Suprapubic skin (tissue), 4 donors: ENCODE measurements around the gene MEIOSIN. TPM values are rescaled to one million over a fixed set of nuclear protein-coding genes. Genes with fewer than 3 reads are reported as not detected.

ENCODE experiments used
- DNase-seq, 2 donors: peaks; one replicate each; pipeline ENCODE4 v3.0.0-alpha.2; 2019; ENCODE audit warnings: low spot score in 2 of 2
- H3K27ac ChIP-seq: fragments of 200-600 bp; sonication (generic); one replicate; pipeline ENCODE4 v1.5.1; 2019
- H3K27me3 ChIP-seq: fragments of 200-600 bp; sonication (generic); one replicate; pipeline ENCODE4 v1.5.1; 2019
- H3K36me3 ChIP-seq: fragments of 200-600 bp; sonication (generic); one replicate; pipeline ENCODE4 v1.5.1; 2019
- H3K4me1 ChIP-seq: fragments of 200-600 bp; sonication (generic); one replicate; pipeline ENCODE4 v1.5.1; 2019
- H3K4me3 ChIP-seq: fragments of 200-600 bp; sonication (generic); one replicate; pipeline ENCODE4 v1.5.1; 2019; ENCODE audit warnings: mild to moderate bottlenecking
- H3K9me3 ChIP-seq: fragments of 200-600 bp; sonication (generic); one replicate; pipeline ENCODE4 v1.5.1; 2019
- EP300 ChIP-seq: sonication (generic); formaldehyde crosslinking; IDR thresholded peaks from one replicate; pipeline ENCODE4 v1.6.1; 2017; ENCODE audit warnings: antibody characterized with exemption
- POLR2A ChIP-seq, 2 donors: fragments of 450-650 bp; IDR thresholded peaks; one replicate each; pipeline ENCODE4 v1.6.1; 2017; ENCODE audit warnings: antibody characterized with exemption in 2 of 2, mild to moderate bottlenecking in 2 of 2, moderate library complexity in 2 of 2
- POLR2AphosphoS5 ChIP-seq, 3 donors: sonication (generic); formaldehyde crosslinking; IDR thresholded peaks; one replicate each; pipeline ENCODE4 v1.6.1; 2017; ENCODE audit warnings: antibody characterized with exemption in 3 of 3
- WGBS: methylation state at CpG from one replicate; pipeline ENCODE4 v1.1.5; 2018; 5-methylcytosine and 5-hydroxymethylcytosine counted together
- total RNA-seq, 4 donors: library from RNA; depleted of rRNA; stranded (reverse); fragments of >200 nt; gene quantifications; one replicate each; pipeline ENCODE4 v1.1.0, GENCODE V29; 2016
- TF ChIP-seq, protein P1 (sequence below), 2 donors: fragments of 200-600 bp in 1 of 2; fragments of 450-650 bp in 1 of 2; sonication (generic) in 1 of 2; IDR thresholded peaks; one replicate each; pipeline ENCODE4 v1.5.1; 2016 to 2019; ENCODE audit warnings: antibody characterized with exemption in 2 of 2, mild to moderate bottlenecking in 1 of 2, moderate library complexity in 1 of 2

The MEIOSIN gene
- total RNA-seq, 4 donors from 2014 or later: not detected

DNA sequence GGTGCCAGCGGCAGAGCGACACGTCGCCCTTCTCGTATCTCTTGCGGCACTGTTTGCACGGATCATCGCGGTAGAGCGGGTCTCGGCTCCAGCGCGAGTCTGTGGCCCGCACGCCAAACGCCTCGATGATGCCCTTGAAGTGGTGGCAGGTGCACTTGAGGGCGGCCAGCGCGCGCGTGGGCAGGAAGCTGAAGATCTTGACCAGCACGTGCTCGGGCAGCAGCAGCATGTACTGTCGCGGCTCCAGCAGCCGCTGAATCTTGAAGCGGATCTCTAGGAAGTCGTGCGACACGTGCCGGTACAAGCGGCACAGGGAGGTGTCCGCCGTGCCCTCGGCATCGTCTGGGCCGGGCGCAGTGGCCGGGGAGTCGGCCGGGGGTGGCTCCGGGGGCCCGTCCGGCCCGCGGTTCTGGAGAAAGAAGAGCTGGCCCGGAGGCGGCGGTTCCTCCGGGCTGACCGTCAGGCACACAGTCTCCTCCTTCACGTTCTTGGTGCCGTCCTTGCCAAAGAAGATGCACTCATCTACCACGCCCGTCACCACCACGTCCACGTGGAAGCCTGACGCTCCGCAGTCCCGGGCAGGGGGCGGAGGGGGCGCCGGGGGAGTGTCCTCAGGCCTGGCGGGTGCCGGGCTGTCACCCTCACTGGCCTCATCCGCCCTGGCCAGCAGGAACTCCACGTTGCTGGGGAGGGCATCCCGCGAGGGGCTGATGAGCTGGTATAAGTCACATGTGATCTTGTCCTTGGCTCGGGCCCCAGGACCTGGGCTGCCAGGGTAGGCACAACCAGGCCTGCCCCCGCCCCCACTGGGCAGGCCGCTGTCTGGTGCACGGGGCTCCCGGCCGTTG is 21.2 kb upstream of the MEIOSIN start:
- H3K27me3 ChIP-seq: no peaks in the 10 kb centered on the region
- H3K36me3 ChIP-seq: peaks cover 20% of the 10 kb centered on the region
- H3K27ac ChIP-seq: no peak overlapping the region
- DNase-seq: no peak
- TF ChIP-seq POLR2A (IDR thresholded peaks at IDR 0.05) (no peak), EP300 (no peak), POLR2AphosphoS5 (IDR thresholded peaks at IDR 0.05) (no peak)
- TF ChIP-seq, protein P1, sequence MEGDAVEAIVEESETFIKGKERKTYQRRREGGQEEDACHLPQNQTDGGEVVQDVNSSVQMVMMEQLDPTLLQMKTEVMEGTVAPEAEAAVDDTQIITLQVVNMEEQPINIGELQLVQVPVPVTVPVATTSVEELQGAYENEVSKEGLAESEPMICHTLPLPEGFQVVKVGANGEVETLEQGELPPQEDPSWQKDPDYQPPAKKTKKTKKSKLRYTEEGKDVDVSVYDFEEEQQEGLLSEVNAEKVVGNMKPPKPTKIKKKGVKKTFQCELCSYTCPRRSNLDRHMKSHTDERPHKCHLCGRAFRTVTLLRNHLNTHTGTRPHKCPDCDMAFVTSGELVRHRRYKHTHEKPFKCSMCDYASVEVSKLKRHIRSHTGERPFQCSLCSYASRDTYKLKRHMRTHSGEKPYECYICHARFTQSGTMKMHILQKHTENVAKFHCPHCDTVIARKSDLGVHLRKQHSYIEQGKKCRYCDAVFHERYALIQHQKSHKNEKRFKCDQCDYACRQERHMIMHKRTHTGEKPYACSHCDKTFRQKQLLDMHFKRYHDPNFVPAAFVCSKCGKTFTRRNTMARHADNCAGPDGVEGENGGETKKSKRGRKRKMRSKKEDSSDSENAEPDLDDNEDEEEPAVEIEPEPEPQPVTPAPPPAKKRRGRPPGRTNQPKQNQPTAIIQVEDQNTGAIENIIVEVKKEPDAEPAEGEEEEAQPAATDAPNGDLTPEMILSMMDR (IDR thresholded peaks at IDR 0.05): no peak
- H3K4me1 ChIP-seq: peaks cover 9% of the 10 kb centered on the region
- 87% methylated on average over 22 of the region's 76 CpGs for whole genome bisulfite sequencing
- no peaks in the 10 kb centered on the region for H3K9me3 ChIP-seq
- no peak overlapping the region for H3K4me3 ChIP-seq

DNA sequence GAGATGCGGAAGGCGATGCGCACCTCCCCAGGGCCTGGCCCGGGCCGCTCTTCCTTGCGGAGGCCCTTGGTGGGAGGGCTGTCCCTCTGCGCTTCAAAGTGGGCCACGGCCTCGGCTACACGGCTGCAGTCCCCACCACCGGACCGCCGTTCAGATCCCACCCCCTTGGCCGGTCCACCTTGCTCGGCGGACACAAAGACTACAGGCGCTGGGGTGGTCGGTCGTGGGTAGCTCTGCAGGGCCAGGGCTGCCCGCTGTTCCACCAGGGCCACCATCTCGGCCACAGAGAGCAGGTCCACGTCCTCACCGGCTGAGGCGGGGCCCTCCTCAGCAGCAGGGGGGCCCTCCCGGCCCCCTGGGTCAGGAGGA is 20.6 kb upstream of the MEIOSIN start:
- 80% methylated on average over 2 of the region's 25 CpGs for WGBS
- H3K4me1 ChIP-seq: peaks cover 10% of the 10 kb centered on the region
- H3K27ac ChIP-seq: no peak overlapping the region

DNA sequence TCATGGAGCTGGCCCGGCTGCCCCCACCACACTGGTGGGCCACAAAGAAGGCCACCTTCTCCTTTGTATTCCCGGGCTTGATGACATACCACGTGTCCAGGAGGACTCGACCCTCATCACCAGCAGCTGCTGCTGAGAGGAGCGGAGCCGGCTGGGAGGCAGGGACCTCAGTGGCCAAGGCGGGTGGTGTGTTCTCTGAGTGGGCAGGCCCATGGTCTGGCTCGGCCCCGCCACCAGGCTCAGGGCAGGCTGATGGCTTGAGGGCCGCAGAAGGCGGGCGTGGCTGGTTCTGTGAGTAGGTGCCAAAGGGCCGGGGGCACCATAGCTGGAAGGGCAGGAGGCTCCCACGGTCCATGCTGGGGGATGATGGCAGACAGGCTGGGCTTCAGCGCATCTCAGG is 20.1 kb upstream of the MEIOSIN start:
- Histone ChIP-seq H3K27ac (no peak overlapping the region), H3K27me3 (no peaks in the 10 kb centered on the region), H3K9me3 (no peaks in the 10 kb centered on the region), H3K4me3 (no peak overlapping the region), H3K4me1 (peaks cover 15% of the 10 kb centered on the region), H3K36me3 (peaks cover 20% of the 10 kb centered on the region)
- TF ChIP-seq, protein P1 (IDR thresholded peaks at IDR 0.05): no peak
- TF ChIP-seq POLR2A (IDR thresholded peaks at IDR 0.05) (no peak), EP300 (no peak), POLR2AphosphoS5 (IDR thresholded peaks at IDR 0.05) (no peak)
- no peak for DNase-seq
- 75% methylated on average over 6 of the region's 15 CpGs for WGBS

More for the DNA sequence above, 20.6 kb upstream of the MEIOSIN start:
- no peak for TF ChIP-seq EP300
- no peak for TF ChIP-seq POLR2AphosphoS5 (IDR thresholded peaks at IDR 0.05)
- TF ChIP-seq, protein P1 (IDR thresholded peaks at IDR 0.05): no peak
- no peak for TF ChIP-seq POLR2A (IDR thresholded peaks at IDR 0.05)
- peaks cover 20% of the 10 kb centered on the region for H3K36me3 ChIP-seq
- no peaks in the 10 kb centered on the region for H3K27me3 ChIP-seq
- no peak overlapping the region for H3K4me3 ChIP-seq
- DNase-seq: no peak
- no peaks in the 10 kb centered on the region for H3K9me3 ChIP-seq

DNA sequence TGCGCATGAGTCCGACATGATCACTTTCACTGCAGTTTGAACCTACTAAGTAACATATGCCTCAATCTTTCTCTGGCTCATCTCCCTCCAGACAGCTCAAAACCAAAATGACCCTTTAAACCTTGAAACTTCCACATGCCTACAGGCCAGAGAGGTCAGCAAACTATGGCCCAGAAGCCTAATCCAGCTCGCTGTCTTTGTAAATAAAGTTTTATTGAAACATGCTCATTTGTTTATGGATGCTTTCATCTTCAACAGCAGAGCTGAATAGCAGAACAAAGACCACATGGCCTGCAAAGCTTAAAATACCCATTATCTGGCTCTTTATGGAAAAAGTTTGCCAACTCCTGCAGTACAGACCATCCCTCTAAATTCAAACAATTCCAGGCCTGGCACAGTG is 18.1 kb upstream of the MEIOSIN start:
- no peaks in the 10 kb centered on the region for H3K27me3 ChIP-seq
- H3K4me1 ChIP-seq: peaks cover 19% of the 10 kb centered on the region
- peaks cover 20% of the 10 kb centered on the region for H3K36me3 ChIP-seq
- no peak for TF ChIP-seq POLR2AphosphoS5 (IDR thresholded peaks at IDR 0.05)
- no peak for TF ChIP-seq EP300
- TF ChIP-seq, protein P1 (IDR thresholded peaks at IDR 0.05): no peak
- TF ChIP-seq POLR2A (IDR thresholded peaks at IDR 0.05): no peak
- no peak overlapping the region for H3K27ac ChIP-seq
- DNase-seq: no peak
- no peak overlapping the region for H3K4me3 ChIP-seq
- no peaks in the 10 kb centered on the region for H3K9me3 ChIP-seq
- WGBS: 97% methylated on average over 3 of the region's 3 CpGs

DNA sequence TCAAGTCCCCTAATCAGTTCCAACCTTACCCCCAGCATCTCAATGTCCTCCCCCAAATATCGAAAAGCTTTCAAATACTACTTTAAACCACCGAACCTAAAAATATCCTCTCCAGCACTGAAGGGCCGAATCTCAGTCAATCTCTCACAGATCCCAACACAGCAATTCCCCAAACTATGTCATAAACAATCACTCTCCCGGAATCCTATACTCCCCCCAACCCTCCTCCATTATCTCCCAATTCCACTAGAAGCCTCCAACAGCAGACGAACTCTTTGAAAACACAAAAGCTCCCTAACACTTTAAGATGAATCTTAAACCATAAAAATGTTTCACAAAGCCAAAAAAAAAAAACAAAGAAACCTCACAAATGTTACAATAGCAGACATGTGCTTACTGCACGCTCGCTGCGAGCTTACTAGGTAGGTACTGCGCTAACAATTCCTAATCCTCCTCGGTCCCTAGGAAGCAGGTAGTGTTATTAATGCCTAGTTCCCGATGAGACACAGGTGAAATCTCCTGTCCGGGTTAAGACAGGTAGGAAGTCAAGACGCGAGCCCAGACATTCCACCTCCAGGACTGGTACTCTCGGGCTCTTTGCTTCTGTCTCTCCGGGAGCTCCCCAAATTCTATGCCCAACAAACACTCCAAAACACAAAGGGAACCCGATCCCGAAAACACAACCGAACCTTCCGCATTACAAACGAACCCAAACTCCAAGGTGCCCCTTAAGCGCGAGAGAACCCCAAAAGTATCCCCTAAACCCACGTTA is 16.7 kb upstream of the MEIOSIN start:
- Histone ChIP-seq H3K36me3 (peaks cover 18% of the 10 kb centered on the region), H3K4me1 (peaks cover 32% of the 10 kb centered on the region), H3K27ac (peak overlapping the region; percentile 91), H3K27me3 (no peaks in the 10 kb centered on the region), H3K9me3 (no peaks in the 10 kb centered on the region), H3K4me3 (peak overlapping the region; percentile 68)
- no peak for DNase-seq
- no peak for TF ChIP-seq EP300
- TF ChIP-seq POLR2A (IDR thresholded peaks at IDR 0.05): no peak
- TF ChIP-seq POLR2AphosphoS5 (IDR thresholded peaks at IDR 0.05): no peak
- TF ChIP-seq, protein P1 (IDR thresholded peaks at IDR 0.05): no peak
- 2% methylated on average over 24 of the region's 24 CpGs for WGBS
